Middle frontal gyrus (tissue), 1 donor: ENCODE results near the gene MAPT.

Experiments used
- DNase-seq: peaks from one replicate; pipeline ENCODE4 v3.0.0-alpha.2; 2015; ENCODE audit warnings: low spot score; ENCODE audit errors: extremely low spot score

Gene MAPT

GRCh38 chr17:46045639-46046038 is 151.3 kb downstream of the MAPT start:
- DNase-seq, result no peak

GRCh38 chr17:46046957-46047356 is 152.6 kb downstream of the MAPT start:
- no peak for DNase-seq

GRCh38 chr17:46047398-46047797 is 153.0 kb downstream of the MAPT start:
- no peak for DNase-seq

- no peak for DNase-seq
These were observed 153.5 kb downstream of the MAPT start for GRCh38 chr17:46047856-46048255.

- no peak for DNase-seq
These were observed 155.3 kb downstream of the MAPT start for GRCh38 chr17:46049656-46050055.

GRCh38 chr17:46053911-46054534 is 159.7 kb downstream of the MAPT start:
- no peak for DNase-seq

GRCh38 chr17:46056800-46057304 is 162.5 kb downstream of the MAPT start:
- DNase-seq, result no peak

GRCh38 chr17:46057366-46057765 is 163.0 kb downstream of the MAPT start:
- no peak for DNase-seq

- DNase-seq, result no peak
These were observed 165.1 kb downstream of the MAPT start for GRCh38 chr17:46059486-46059885.

- DNase-seq, result no peak
These were observed 166.1 kb downstream of the MAPT start for GRCh38 chr17:46060461-46060860.

- DNase-seq, result no peak
These were observed 167.1 kb downstream of the MAPT start for GRCh38 chr17:46061435-46061834.

GRCh38 chr17:46063241-46063640 is 168.9 kb downstream of the MAPT start:
- no peak for DNase-seq

- DNase-seq, result no peak
These were observed 170.1 kb downstream of the MAPT start for GRCh38 chr17:46064460-46064859.

GRCh38 chr17:46071796-46072195 is 177.4 kb downstream of the MAPT start:
- DNase-seq, result no peak

GRCh38 chr17:46072998-46073397 is 178.6 kb downstream of the MAPT start:
- no peak for DNase-seq

GRCh38 chr17:46074540-46074939 is 180.2 kb downstream of the MAPT start:
- DNase-seq, result no peak
